ENCODE measurements around the gene ATP2B2.

Gene ATP2B2

DNA sequence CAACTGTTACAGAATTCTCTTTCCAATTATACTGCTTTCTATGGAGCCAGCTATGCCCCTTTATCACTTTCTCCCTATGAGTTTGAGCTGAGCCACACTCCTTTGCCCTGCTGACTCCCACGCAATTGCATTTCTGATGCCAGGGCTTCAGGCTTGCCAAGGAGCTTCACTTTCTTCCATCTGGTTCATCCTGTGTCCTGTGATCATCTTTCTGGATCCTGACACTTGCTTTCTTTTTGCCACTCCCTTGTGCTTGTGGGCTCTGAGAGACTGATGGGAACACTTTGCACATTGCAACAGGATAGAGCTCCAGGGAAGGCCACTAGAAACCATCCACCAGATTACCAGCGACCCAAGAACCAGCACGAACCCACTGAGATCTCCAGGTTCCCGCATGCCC is 107.5 kb downstream of the ATP2B2 start:
- Histone ChIP-seq H3K27me3 (no peaks in the 10 kb centered on the region), H3K27ac (no peak overlapping the region), H3K9me3 (no peaks in the 10 kb centered on the region), H3K4me3 (ENCODE audit: low read depth in 1 of 2, low read length in 1 of 2) (no peak overlapping the region), H3K36me3 (no peaks in the 10 kb centered on the region), H3K4me1 (ENCODE audit: control insufficient read depth in 1 of 2, insufficient read depth in 1 of 2, low read depth in 1 of 2, low read length in 1 of 2) (no peaks in the 10 kb centered on the region)
- TF ChIP-seq, protein P1, sequence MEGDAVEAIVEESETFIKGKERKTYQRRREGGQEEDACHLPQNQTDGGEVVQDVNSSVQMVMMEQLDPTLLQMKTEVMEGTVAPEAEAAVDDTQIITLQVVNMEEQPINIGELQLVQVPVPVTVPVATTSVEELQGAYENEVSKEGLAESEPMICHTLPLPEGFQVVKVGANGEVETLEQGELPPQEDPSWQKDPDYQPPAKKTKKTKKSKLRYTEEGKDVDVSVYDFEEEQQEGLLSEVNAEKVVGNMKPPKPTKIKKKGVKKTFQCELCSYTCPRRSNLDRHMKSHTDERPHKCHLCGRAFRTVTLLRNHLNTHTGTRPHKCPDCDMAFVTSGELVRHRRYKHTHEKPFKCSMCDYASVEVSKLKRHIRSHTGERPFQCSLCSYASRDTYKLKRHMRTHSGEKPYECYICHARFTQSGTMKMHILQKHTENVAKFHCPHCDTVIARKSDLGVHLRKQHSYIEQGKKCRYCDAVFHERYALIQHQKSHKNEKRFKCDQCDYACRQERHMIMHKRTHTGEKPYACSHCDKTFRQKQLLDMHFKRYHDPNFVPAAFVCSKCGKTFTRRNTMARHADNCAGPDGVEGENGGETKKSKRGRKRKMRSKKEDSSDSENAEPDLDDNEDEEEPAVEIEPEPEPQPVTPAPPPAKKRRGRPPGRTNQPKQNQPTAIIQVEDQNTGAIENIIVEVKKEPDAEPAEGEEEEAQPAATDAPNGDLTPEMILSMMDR (IDR thresholded peaks at IDR 0.05), result no peak

DNA sequence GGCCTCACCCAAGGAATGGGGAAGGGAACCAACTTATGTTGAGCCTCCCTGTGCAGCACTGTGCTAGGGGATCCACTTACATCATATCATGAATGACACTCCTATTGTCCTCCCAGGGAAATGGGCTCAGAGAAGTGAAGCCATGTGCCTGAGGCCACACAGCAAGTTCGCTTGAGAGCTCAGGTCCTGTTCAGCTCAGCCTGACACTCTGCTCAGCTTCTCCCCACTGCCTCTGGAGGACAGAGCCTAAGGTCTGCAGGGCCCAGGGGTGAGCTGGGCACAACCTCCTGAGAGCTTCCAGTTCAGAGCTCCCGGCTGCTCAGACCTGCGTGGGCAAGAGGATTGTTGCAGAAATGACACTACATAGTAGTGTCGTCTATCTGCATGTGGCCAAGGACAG is 108.5 kb downstream of the ATP2B2 start:
- no peaks in the 10 kb centered on the region for H3K4me1 ChIP-seq (ENCODE audit: control insufficient read depth in 1 of 2, insufficient read depth in 1 of 2, low read depth in 1 of 2, low read length in 1 of 2)
- TF ChIP-seq, protein P1 (IDR thresholded peaks at IDR 0.05), result no peak
- H3K27ac ChIP-seq, result no peak overlapping the region
- H3K27me3 ChIP-seq, result no peaks in the 10 kb centered on the region
- H3K4me3 ChIP-seq (ENCODE audit: low read depth in 1 of 2, low read length in 1 of 2), result no peak overlapping the region
- no peaks in the 10 kb centered on the region for H3K36me3 ChIP-seq
- H3K9me3 ChIP-seq, result no peaks in the 10 kb centered on the region

- H3K4me3 ChIP-seq (ENCODE audit: low read depth in 1 of 2, low read length in 1 of 2), result no peak overlapping the region
These were observed 109.3 kb downstream of the ATP2B2 start for GRCh38 chr3:10396083-10396482.

GRCh38 chr3:10395671-10396070 is 109.7 kb downstream of the ATP2B2 start:
- Histone ChIP-seq H3K4me1 (ENCODE audit: control insufficient read depth in 1 of 2, insufficient read depth in 1 of 2, low read depth in 1 of 2, low read length in 1 of 2) (no peaks in the 10 kb centered on the region), H3K27ac (no peak overlapping the region), H3K27me3 (no peaks in the 10 kb centered on the region), H3K4me3 (ENCODE audit: low read depth in 1 of 2, low read length in 1 of 2) (no peak overlapping the region), H3K9me3 (no peaks in the 10 kb centered on the region), H3K36me3 (no peaks in the 10 kb centered on the region)
- TF ChIP-seq, protein P1 (IDR thresholded peaks at IDR 0.05), result no peak

More at GRCh38 chr3:10396083-10396482, 109.3 kb downstream of the ATP2B2 start:
- no peak overlapping the region for H3K27ac ChIP-seq
- H3K27me3 ChIP-seq, result no peaks in the 10 kb centered on the region
- no peaks in the 10 kb centered on the region for H3K9me3 ChIP-seq
- no peaks in the 10 kb centered on the region for H3K4me1 ChIP-seq (ENCODE audit: control insufficient read depth in 1 of 2, insufficient read depth in 1 of 2, low read depth in 1 of 2, low read length in 1 of 2)
- TF ChIP-seq, protein P1 (IDR thresholded peaks at IDR 0.05), result no peak
- H3K36me3 ChIP-seq, result no peaks in the 10 kb centered on the region

GRCh38 chr3:10395196-10395595 is 110.2 kb downstream of the ATP2B2 start:
- Histone ChIP-seq H3K27me3 (no peaks in the 10 kb centered on the region), H3K27ac (no peak overlapping the region), H3K4me3 (ENCODE audit: low read depth in 1 of 2, low read length in 1 of 2) (no peak overlapping the region), H3K9me3 (no peaks in the 10 kb centered on the region), H3K4me1 (ENCODE audit: control insufficient read depth in 1 of 2, insufficient read depth in 1 of 2, low read depth in 1 of 2, low read length in 1 of 2) (no peaks in the 10 kb centered on the region), H3K36me3 (no peaks in the 10 kb centered on the region)
- TF ChIP-seq, protein P1 (IDR thresholded peaks at IDR 0.05), result no peak

GRCh38 chr3:10394491-10395025 is 110.8 kb downstream of the ATP2B2 start:
- no peak overlapping the region for H3K27ac ChIP-seq
- H3K4me3 ChIP-seq (ENCODE audit: low read depth in 1 of 2, low read length in 1 of 2), result no peak overlapping the region
- no peaks in the 10 kb centered on the region for H3K9me3 ChIP-seq
- TF ChIP-seq, protein P1 (IDR thresholded peaks at IDR 0.05), result no peak
- no peaks in the 10 kb centered on the region for H3K27me3 ChIP-seq
- H3K4me1 ChIP-seq (ENCODE audit: control insufficient read depth in 1 of 2, insufficient read depth in 1 of 2, low read depth in 1 of 2, low read length in 1 of 2), result no peaks in the 10 kb centered on the region
- no peaks in the 10 kb centered on the region for H3K36me3 ChIP-seq
